NCI-H510A treated with DMSO at 0.1 percent for 48 hours (cell line): ENCODE data around the gene ARID1B.
"Not testable (repeated sequence)": the region's sequence is repeated elsewhere in the genome, so short reads cannot be mapped to it uniquely, and the experiment has no call there.

Source experiments
- DNase-seq: peaks from one replicate; lab custom pipeline; 2025; lab: John Stamatoyannopoulos, UW

The ARID1B gene

DNA sequence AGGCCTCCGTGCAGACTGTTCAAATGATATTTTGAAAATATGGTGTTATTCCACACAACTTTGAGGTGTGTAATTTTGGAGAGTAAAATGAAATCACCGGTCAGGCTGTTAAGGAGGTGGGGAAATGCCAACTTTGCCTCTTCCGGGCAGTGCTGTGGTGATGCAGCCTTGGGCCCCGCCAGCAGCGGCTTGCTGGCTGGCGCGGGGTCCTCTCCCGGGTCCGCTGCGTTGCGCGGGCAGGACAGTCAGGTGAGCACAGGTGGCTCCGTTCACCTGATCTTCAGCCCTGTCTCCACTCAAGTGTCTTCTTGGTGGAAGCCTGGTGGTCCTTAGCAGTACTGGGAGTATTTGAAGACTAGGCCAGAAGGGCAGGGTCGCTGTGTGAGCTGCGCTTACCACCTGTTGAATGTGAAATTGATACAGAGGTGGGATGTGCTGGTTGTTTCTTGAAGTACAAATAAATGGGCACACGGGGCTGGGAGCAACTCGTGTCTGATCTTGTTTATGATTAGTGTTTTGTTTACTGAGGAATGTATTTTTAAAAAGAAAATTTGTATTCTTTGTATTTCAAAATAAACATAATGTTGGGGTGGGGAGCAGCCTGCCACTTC is 184.2 kb downstream of the ARID1B start:
- DNase-seq, result no peak

DNA sequence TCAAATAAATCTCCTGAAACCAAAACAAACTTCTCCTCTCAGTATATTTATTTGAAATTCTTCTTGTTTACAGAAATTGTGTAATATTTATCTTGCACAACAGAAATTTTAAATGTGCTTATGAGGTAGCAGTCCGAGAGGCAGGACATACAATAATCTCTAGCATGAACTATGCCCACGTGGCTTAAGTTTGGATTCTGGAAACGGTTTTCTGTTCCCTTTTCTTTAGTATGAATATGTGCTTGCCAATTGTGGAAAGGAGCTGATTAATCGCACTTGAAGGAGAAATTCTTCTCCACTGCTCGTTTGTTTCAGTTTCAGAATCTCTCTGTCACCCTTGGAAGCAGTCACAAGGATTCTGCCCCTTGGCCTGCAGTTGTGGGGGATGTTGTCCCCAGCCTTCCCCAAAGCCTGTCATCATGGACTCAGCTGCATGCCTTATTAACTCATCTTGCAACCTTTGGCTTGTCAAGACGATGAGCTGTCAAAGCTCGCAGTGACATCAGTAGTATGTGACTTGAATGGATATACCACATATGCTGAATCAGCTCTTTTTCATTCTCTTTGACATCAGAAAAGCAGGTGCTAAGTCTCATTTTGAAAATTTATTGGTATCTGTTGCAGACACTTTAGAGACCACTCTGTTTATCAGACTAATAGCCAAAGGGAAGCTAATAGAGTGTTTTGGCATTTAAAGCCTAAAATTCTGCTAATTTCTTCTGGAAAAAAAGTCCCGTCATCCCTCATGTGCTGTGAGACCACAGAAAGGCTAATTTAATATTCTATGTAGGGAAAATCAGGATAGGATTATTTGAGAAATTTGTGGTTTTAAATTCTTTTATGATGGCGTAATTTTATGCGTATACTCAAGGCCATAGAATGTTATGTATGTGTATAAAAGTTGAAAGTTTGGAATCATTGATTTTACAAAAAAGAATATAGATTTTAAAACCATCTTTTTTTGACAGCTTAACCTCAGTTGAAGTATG is 186.8 kb downstream of the ARID1B start:
- DNase-seq, result no peak

DNA sequence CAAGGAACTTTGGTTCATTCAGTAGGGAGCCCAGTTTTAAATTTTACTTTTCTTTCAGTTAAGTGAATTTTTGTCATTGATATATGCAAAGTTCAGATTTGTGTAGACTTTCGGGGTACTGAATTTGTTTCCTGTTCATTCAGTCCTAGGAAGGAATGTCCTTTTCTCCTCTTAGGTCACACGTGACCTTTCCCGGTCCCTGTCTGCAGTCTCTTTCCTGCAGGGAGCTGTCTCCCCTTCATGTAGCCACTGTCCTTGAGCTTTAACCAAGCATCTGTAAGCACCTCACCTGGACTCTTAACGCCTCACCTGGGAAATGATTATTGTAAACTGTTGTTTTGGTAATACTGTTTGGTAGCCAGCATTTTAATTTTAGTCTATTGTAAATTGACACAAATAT is 190.7 kb downstream of the ARID1B start:
- DNase-seq, result no peak

DNA sequence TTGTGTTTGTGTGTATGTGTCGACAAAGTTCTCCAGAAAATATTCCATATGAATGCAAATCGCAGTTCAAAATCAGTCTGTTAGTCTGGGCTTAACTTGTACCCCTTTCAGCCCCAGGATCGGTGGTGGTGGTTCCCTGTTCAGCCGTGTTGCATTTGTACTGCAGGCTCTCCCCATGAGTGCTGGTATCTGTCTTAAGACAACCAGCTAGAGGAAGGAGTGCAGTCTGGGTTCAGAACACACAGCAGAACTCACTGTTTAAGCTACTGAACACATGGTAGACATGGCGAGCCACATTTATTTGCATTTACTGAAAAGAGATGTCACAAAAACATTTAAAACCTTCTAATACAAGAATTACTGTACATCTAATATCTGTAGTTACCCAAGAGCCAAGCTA is 192.1 kb downstream of the ARID1B start:
- DNase-seq, result no peak

DNA sequence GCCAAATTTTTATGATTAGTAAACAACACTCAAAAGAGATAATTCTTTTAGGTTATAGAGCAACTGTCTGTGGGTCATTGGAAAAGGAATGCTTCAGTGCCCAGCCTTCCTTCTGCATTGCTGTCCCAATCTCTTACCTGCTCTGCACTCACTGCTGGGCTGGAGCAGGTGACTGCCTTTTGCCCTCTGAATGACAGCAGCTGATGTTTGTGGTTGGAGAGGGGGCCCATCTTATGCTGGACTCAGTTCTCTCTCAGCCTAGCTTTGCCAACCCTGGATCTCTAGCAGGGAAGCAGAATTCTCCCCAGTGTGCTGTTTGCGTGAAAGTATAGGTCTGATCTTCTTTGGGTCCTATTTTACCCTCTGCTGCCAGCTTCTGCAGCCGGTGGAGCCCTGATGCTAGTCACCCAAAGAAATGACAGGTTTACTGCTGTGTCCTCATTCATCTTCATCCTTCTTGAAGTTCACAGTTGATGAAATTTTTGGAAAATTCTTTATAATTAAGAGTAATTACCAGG is 193.5 kb downstream of the ARID1B start:
- DNase-seq, result no peak

DNA sequence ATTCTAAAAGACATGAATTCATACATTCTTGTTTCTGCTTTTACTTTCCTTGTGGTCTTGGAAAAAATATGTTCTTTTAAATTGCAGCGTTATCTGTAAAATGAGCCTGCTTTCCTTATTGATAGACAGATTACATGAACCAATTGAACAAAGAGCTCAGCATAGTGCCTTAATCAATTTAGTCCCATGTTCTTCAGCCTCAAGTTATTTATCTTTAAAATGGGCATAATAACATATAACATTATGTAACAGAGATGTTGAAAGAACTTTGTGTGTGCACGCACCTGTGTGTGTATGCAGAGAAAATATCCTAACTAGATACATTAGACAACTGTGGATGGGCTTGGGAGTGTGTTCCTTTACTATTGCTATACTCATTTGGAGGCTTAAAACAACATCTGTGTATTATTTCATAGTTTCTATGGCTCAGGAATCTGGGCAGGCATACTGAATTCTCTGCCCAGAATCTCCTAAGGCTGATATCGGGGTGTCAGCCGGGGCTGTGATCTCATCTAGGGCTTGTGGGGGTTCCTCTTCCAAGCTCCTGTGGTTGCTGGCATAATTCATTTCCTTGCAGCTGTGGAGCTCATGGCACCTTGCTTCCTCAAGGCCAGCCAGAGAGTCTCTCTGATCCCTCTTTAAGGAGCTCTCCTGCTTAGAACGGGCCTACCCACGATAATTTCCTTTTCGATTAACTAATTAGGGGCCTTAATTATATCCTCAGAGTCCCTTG is 194.1 kb downstream of the ARID1B start:
- no peak for DNase-seq

DNA sequence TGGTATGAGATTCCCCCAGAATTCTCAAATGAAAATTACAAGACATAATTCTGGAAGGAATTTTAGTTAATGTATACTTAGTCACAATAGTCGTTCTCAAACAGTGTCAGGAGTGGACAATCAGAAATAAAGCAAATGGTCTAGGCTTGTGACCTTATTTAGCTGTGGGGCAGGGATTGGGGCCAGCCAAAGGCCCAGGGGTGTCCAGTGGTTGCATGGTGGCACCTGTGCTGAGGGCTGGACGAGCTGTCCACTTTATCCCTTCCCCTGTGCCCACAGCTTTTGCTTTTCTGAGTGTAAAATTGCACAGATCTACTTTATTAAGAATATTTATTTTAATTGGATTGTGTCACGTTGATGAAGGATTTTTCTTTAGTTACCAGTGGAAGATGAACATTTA is 195.0 kb downstream of the ARID1B start:
- DNase-seq, result no peak

DNA sequence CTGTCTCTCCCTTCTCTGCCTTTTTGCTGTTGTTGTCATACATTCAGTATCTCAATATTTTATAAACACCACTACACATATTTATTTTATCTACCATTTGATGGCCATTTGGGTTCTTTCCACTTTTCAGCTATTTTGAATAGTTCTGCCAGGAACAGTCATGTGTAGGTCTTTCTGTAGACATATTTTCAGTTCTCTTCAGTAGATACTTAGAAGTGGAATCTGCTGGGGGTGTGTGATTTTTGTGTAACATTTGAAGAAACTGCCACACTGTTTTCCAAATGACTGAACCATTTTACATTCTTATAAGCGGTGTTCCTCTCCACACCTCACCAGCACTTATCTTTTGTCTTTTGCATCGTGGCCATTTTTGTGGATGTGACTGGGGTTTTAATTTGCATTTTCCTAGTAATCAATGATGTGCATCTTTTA is 197.7 kb downstream of the ARID1B start:
- no peak for DNase-seq

DNA sequence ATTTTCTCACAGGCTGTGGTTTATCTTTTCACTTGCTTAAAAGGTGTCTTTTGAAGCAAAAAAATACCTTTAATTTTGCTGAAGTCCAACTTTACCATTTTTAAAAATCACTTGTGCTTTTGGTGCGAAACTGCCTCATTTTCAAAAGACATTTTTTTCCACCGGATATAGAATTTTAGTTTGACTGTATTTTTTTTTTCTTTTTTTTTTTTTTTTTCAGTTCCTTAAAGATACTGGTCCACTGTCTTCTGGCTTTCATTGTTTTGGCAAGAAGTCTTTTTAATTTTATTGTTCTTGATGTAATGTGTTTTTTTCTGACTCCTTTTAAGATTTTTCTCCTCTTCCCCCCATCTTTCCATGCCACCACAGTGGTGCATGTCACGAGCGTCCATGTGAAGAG is 198.2 kb downstream of the ARID1B start:
- no peak for DNase-seq

DNA sequence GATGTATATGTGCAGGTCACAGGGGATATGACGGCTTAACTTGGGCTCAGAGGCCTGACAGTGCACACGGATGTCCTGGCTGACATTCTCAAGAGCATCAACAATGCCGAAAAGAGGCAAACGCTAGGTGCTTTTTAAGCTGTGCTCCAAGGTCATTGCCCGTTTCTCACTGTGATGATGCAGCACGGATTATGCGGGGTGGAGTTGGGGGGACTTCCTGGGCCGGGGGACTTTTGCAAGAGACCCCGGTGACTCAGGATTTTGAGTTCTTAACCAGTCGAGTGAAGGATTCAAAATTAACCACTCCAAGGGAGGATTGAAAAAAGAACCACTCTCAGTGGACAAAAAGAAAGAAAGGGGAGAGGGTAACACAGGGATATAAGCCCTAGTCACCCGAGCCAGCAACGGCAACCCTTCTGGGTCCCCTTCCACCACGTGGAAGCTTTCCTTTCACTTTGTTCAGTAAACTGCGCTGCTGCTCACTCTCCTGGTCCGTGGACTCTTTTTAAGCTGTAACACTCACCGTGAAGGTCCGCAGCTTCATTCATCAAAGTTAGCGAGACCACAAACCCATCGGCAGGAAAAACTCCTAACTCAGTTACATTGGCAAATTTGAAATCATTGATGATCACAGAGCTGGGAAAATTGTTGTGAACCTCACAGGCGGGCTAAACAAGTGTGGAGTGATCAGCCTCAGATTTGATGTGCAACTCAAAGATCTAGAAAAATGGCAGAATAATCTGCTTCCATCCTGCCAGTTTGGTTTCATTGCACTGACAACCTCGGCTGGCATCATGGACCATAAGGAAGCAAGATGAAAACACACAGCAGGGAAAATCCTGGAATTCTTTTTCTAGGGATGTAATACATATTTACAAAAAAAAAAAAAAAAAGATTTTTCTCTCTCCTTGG is 199.3 kb downstream of the ARID1B start:
- DNase-seq, result peak; percentile 11

DNA sequence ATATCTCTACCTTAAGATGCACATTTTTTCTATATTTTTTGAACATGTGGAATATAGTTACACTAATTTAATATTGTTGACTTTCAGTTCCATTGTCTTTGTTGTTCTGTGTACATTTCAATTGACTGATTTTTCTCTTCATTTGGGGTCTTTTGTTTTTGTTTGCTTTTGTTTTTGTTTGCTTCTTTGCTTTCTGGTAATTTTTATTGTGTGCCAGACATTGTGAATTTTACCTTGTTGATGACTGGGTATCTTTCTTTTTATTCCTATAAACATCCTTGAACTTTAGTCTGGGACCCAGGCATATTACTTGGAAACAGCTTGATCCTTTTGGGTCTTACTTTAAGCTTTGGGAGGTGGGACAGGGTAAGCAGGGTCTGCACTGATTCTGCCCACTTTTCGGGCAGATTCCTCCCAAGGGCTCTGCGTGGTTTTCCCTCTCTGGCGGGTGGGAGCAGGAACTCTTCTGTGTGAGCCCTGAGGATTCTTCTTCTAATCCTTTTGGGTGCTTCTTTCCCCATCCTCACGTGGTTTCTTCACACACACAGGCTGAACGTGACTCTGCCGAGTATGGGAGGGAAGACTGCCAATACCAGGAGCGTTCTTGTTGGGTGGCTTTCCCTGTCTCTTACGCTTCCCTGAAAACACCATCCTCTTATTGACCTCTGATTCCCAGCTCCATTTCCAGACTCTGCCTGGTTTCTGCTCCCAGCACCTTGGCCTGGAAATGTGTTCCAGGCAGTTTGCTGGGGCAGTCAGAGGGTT is 200.5 kb downstream of the ARID1B start:
- peak; percentile 38 for DNase-seq

DNA sequence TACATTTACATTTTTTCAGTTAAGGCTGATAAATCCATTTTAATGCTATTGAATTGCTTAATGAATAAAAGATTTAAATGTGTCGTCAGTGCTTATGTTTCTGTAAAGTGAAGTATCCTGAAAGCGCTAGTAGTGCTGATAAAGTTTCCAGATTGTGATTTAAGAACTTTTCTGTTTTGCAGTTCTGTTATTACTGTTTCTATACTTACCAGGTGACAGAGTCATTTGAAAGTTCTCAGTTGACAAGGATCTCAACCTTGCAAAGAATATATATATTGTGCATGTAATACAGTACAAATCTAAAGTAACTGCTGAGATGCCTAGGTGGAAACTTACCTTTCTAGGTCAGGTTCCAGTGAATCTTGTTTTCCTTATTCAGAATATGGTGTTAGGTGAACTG is 201.8 kb downstream of the ARID1B start:
- no peak for DNase-seq

DNA sequence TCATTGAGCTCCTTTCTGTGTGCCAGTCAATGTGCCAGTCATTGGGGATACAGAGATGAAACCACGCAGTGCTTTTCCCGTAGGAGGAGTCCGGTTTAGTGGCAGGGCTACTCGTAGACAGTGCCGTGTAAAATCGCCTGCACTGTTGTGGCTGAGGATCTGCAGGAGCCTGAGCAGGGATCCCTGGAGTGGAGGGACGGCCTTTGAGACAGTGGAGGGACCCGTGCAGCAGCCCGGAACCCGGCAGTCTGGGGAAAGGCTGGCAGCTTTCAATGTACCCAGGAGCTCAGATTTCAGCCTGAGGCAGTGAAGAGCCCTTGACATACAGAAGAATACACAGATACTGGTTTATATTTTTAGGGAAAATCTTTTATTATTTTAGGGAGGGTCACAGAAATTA is 203.3 kb downstream of the ARID1B start:
- peak; percentile 85 for DNase-seq

DNA sequence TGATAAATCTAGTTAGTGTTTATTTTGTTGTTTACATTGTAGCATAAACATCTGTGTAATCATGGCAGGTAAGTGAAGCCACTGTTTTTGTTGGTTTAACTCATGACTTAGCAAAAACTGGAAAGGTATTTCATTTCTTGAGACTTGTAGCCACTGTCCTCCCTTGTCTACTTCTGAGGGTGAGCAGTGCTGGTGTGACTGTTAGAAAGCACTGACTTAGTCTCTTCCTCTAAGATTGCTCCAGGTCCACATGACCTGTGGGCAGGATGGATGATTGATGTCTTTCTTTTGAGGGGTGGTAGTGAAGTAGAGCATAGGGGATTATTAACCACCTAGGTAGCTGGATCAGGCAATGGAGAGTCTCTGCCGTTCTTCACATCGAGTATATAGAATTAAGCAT is 203.8 kb downstream of the ARID1B start:
- no peak for DNase-seq

DNA sequence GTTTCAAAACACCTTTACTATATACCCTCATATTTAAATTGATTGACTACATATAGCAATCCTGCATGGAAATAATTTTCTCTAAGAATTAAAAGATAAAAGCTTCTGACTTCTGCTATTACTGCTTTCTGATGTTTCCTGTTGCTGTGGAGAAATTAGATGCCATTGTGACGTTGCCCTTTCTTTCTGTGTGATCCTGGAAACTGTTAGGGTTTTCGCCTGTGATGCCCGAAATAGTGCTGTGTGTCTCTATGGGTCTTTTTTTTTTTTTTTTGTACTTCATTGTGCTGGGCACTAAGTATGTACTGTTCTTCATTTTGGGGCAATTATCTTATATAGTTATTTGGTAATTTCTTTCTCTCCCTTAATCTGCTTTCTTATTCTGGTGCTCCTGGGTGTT is 205.0 kb downstream of the ARID1B start:
- no peak for DNase-seq

DNA sequence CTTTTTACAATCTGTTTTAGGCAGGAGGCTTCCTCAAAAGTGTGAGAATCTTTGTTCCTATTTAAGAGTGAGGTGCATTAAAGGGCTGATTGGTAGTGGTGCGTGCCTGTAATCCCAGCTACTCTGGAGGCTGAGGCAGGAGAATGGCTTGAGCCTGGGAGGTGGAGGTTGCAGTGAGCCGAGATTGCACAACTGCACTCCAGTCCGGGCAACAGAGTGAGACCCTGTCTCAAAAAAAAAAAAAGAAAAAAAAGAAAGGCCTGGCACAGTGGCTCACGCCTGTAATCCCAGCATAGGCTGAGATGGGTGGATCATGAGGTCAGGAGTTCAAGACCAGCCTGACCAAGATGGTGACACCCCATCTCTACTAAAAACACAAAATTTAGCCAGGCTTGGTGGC is 205.7 kb downstream of the ARID1B start:
- DNase-seq, result not testable (repeated sequence)

DNA sequence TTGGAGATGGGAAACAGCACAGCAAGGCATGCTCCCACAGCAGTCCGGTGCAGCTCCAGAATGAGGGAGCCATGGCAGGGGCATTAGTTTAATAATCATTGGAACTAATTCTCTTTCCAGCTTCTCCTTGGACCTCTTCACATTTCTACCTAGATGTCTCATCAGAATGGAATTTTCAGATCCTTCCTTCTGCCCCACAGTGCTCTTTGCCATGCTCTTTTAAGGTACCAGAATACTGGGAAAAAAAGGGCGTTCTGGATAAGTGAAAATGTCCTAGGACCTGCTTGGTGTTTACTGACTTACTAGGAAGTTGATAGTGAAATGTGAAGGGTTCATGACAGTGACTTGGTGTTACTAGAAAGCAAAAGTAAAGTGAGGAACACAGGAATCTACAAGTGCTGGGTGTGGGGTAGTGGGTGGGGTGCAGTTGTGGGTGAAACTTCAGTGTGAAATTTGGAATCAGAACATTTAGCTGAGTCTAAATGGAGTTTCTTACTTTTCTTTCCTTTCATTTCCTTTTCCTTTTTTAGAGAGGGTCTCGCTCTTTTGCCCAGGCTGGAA is 207.1 kb downstream of the ARID1B start:
- no peak for DNase-seq

DNA sequence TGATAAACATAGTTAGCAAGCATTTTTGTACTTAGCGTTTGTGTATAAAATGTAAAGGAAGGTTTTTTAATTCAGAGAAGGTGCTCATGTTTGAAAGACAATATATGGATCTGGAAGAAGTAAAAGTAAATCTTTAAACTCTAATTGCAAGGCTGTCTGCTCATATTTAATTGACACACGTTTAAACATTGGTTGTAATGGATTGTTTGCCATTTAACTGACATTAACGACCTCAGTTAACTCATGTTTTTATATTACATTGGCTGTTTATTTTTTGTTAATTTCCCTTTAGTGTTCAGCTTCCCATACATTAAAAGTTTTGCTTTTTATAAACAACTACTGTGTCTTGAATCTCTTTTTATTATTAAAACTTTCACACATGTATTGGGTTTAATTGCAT is 208.1 kb downstream of the ARID1B start:
- no peak for DNase-seq

DNA sequence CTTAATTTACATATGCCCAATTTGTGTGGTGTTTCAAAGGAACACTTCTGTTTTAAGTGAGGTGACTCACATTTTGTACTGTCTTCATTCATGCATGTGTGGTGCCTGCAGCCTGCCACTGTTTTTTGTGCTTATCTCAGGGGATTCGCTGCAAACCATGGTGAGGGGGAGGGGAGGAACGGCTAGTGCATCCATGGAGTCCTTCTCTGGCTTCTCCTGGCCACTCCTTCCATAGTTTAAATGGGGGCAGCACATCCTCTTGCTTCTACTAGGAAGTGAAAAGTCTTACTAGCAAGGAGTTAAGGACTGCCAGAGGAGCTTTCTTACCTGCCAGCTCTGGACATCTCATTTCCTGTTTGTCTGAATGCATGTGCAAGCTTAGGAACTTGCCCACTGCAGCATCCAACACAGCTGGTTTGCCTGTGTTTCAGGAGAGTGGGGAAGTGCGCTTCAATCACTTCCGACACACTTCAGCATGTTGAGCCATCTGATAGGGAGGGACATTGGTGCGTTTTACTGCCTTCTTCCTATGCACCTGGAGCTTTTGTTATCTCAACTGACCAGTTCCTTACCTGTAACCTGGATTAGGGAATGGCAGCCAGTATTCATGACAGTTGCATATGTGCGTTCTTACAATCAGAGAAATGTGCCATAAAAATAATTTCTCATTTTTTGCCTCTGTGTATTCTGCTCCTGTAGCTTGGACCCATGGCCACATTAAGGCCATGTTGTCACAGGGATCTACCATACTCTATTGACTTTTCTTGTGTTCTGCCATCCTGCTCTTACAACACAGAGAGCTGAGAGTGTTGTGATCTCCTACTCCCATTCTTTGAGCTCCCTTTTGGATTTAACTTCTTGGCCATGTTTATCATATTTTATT is 211.3 kb downstream of the ARID1B start:
- peak; percentile 70 for DNase-seq
